ENCODE measurements around the gene TNK1. TPM values are rescaled to one million over a fixed set of nuclear protein-coding genes. Genes with fewer than 3 reads are reported as not detected.

Gene TNK1
- total RNA-seq, 2 donors from 2014 or later, result 1.9 to 2.1 TPM

Other genes with a start within 250 kb of the TNK1 start
- gene ASGR1, start 201.7 kb upstream of the TNK1 start, total RNA-seq, result under 1 TPM; 0.68 TPM
- gene DLG4, start 161.3 kb upstream of the TNK1 start, total RNA-seq, result 10 to 100 TPM; 21.3 to 22.9 TPM
- gene ACADVL, start 161.2 kb upstream of the TNK1 start, total RNA-seq, result 1,000 to 10,000 TPM in 1 of 2 donors, 100 to 1,000 TPM in 1; 891 to 1,101 TPM
- 10 to 100 TPM; 22.5 to 23.8 TPM for gene DVL2, start 146.6 kb upstream of the TNK1 start, total RNA-seq
- 10 to 100 TPM; 18.5 to 27.5 TPM for gene PHF23, start 141.6 kb upstream of the TNK1 start, total RNA-seq
- gene GABARAP, start 138.6 kb upstream of the TNK1 start, total RNA-seq, result 100 to 1,000 TPM; 459 to 475 TPM
- gene CTDNEP1, start 129.4 kb upstream of the TNK1 start, total RNA-seq, result 100 to 1,000 TPM; 116 to 118 TPM
- gene ELP5, start 128.9 kb upstream of the TNK1 start, total RNA-seq, result 10 to 100 TPM; 68.3 to 93.8 TPM
- gene CLDN7, start 118.6 kb upstream of the TNK1 start, total RNA-seq, result 1 to 10 TPM; 2.1 to 4.9 TPM
- gene SLC2A4, start 99.4 kb upstream of the TNK1 start, total RNA-seq, result 10 to 100 TPM; 79.1 to 87.6 TPM
- 1 to 10 TPM; 1.2 to 1.9 TPM for gene YBX2, start 86.5 kb upstream of the TNK1 start, total RNA-seq
- gene EIF5A, start 73.5 kb upstream of the TNK1 start, total RNA-seq, result 100 to 1,000 TPM; 274 to 374 TPM
- 10 to 100 TPM; 59.3 to 63.4 TPM for gene GPS2, start 65.7 kb upstream of the TNK1 start, total RNA-seq
- gene NEURL4, start 51.8 kb upstream of the TNK1 start, total RNA-seq, result 10 to 100 TPM; 24.8 to 38.8 TPM
- 10 to 100 TPM; 19.0 to 20.4 TPM for gene ACAP1, start 44.6 kb upstream of the TNK1 start, total RNA-seq
- gene KCTD11, start 28.9 kb upstream of the TNK1 start, total RNA-seq, result 1 to 10 TPM; 5.3 to 5.9 TPM
- not detected for gene TMEM95, start 25.9 kb upstream of the TNK1 start, total RNA-seq
- gene PLSCR3, start 13.4 kb downstream of the TNK1 start, total RNA-seq, result 10 to 100 TPM; 22.4 to 29.0 TPM
- gene TMEM256, start 23.0 kb downstream of the TNK1 start, total RNA-seq, result 10 to 100 TPM; 67.3 to 69.2 TPM
- gene NLGN2, start 26.8 kb downstream of the TNK1 start, total RNA-seq, result 10 to 100 TPM; 12.1 to 15.5 TPM
- not detected for gene SPEM1, start 39.2 kb downstream of the TNK1 start, total RNA-seq
- gene SPEM2, start 44.5 kb downstream of the TNK1 start, total RNA-seq, result not detected
- gene SPEM3, start 47.8 kb downstream of the TNK1 start, total RNA-seq, result not detected
- gene TMEM102, start 54.3 kb downstream of the TNK1 start, total RNA-seq, result 1 to 10 TPM; 2.7 to 2.9 TPM
- 10 to 100 TPM; 20.5 to 24.6 TPM for gene FGF11, start 58.4 kb downstream of the TNK1 start, total RNA-seq
- gene CHRNB1, start 64.0 kb downstream of the TNK1 start, total RNA-seq, result 10 to 100 TPM; 12.4 to 13.8 TPM
- 10 to 100 TPM; 62.1 to 62.2 TPM for gene ZBTB4, start 98.5 kb downstream of the TNK1 start, total RNA-seq
- gene SLC35G6, start 100.4 kb downstream of the TNK1 start, total RNA-seq, result not detected
- gene POLR2A, start 103.3 kb downstream of the TNK1 start, total RNA-seq, result 10 to 100 TPM; 42.8 to 56.9 TPM
- gene TNFSF12, start 168.0 kb downstream of the TNK1 start, total RNA-seq, result 10 to 100 TPM; 31.0 to 47.6 TPM
- gene TNFSF13, start 177.7 kb downstream of the TNK1 start, total RNA-seq, result 10 to 100 TPM; 15.0 to 25.5 TPM
- gene SENP3, start 180.8 kb downstream of the TNK1 start, total RNA-seq, result 10 to 100 TPM; 27.2 to 30.5 TPM
- 10 to 100 TPM; 55.5 to 87.3 TPM for gene CD68, start 198.5 kb downstream of the TNK1 start, total RNA-seq
- 10 to 100 TPM; 30.5 to 35.0 TPM for gene MPDU1, start 202.8 kb downstream of the TNK1 start, total RNA-seq
- 1 to 10 TPM; 3.0 to 4.7 TPM for gene SOX15, start 209.0 kb downstream of the TNK1 start, total RNA-seq
- gene FXR2, start 233.8 kb downstream of the TNK1 start, total RNA-seq, result 10 to 100 TPM; 68.3 to 68.7 TPM
- 10 to 100 TPM; 84.1 to 86.4 TPM for gene SAT2, start 246.7 kb downstream of the TNK1 start, total RNA-seq
- under 1 TPM; 0.55 to 0.85 TPM for gene SHBG, start 249.0 kb downstream of the TNK1 start, total RNA-seq

Data from left cardiac atrium (tissue), 2 donors.